COLO668 (cell line): ENCODE measurements around the gene EXT2.

Source experiments
- DNase-seq: peaks from one replicate; lab custom pipeline; 2025; ENCODE audit not compliant: unreplicated experiment; lab: John Stamatoyannopoulos, UW

Gene EXT2

DNA sequence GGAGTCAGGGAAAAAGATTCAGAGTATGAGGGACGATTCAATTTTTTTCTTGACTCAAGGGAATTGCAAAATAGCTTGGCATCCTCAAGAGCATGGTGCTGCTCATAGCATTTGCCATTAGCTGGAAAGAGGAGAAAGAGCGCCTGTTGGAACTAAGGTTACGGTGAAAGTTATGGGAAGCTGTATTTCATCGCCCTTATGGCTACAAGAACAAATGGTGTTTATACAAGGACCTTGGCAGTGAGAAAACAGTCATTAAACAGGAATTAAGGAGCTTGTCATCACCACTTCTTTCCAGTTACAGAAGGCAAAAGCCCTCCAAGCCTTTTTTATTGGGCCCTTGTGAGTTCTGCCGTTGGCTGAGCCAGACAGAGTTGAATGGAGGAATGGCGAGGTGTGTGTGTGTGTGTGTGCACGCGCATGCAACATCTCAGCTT, 140.3 kb downstream of the EXT2 start:
- DNase-seq = no peak

DNA sequence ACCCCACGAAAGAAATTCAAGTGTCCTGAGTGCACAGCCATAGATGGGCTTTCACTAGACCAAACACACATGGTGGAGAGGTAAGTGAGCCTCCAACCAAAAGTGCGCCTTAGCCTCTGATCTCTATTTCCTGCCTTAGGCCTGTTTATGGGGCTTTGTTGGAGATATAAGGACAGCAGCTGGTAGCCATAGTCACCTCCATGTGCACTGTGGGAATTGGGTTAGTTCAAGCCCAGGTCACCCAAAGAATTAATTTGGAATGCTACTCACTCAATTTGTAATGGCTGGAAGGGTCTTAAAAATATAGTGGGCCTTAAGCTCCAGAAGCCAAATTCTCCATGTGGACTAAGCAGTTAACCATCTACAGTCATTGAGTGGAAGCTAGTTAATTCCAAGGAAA, 140.8 kb downstream of the EXT2 start:
- no peak for DNase-seq

DNA sequence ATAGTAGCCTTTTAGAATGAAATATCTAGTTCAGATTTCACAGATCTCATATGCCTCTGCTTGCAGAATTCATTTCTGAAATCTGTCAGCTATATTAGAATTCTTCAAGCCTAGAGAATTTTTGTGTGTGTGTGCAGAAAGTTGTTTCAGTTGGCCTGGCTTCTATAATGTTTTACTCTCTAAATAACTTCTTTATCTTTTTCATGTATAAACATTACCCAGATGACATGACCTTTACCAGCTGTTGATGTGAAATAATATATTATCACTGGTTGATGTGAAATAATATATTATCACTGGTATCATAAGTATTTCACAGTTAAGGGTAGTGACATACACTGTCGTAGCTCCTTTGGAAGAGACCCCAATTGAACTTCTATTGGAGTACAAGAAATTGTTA, 141.7 kb downstream of the EXT2 start:
- DNase-seq = no peak

DNA sequence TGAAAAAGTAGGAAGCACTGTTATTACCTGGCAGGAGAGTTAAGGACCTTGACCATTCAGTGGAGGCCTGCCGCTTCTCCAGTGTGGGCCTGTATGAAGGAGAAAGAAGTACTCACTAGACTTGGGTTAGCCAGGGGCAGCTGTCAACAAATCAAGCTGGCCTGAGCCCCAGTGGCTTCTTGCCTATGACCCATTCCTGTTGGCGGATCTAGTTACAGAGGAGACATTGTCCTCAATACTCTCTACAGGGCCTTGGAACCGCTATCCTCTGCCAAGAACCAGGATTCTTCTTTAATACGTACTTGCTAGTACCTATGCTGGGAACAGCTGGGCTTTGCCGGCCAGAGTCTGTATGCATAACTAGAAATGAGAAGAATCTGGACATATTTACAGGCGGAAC, 146.4 kb downstream of the EXT2 start:
- no peak for DNase-seq

DNA sequence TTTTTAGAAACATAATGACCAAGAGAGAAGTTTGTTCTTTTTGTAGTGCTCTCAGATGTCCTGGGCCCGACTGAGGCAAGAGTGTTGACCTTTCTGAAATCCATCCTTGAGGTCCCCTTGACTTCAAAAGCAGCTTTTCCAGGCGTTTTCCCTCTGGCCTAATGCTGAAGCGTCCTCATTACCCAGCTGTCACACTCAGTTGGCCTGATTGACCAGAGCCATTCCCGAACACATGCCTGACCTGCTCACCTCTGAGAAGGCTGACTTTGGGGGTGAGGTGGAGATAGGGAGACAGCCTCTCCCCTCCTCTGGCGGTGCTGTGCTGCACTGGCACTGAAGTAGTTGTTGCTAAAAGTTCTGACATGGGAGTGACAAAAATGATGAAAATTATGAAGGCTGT, 147.6 kb downstream of the EXT2 start:
- no peak for DNase-seq

DNA sequence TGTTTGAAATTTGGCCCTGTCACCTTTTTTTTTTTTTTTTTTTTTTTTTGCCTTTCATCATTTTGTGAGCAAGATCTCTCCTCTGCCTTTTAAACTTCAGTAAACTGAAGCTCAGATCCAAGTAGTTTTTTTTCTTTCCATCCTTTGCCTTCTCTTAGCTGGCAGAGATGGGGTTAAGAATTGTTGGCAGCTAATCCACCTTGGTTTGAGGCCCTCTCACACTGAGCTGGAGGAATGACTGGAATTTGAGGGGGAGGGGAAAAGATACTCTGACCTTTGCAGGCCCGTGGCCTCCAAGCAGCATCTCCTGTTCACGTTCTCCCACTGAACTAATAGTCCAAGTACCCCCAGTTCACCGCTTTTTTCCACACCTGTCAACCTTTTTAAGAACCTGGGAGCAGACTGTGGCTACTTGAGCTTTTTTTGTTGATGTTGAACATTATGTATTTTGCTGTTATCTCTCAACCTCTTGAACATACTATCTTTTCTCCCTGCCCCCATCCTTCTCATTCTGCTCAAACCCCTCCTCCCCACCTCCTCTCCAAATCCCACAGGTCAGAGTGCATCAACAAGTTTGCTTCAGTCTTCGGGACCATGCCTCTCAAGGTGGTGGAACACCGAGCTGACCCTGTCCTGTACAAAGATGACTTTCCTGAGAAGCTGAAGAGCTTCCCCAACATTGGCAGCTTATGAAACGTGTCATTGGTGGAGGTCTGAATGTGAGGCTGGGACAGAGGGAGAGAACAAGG, 148.3 kb downstream of the EXT2 start:
- DNase-seq = no peak

DNA sequence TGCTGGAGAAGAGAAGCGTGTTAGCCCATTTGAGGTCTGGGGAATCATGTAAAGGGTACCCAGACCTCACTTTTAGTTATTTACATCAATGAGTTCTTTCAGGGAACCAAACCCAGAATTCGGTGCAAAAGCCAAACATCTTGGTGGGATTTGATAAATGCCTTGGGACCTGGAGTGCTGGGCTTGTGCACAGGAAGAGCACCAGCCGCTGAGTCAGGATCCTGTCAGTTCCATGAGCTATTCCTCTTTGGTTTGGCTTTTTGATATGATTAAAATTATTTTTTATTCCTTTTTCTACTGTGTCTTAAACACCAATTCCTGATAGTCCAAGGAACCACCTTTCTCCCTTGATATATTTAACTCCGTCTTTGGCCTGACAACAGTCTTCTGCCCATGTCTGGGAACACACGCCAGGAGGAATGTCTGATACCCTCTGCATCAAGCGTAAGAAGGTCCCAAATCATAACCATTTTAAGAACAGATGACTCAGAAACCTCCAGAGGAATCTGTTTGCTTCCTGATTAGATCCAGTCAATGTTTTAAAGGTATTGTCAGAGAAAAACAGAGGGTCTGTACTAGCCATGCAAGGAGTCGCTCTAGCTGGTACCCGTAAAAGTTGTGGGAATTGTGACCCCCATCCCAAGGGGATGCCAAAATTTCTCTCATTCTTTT, 149.3 kb downstream of the EXT2 start:
- no peak for DNase-seq

DNA sequence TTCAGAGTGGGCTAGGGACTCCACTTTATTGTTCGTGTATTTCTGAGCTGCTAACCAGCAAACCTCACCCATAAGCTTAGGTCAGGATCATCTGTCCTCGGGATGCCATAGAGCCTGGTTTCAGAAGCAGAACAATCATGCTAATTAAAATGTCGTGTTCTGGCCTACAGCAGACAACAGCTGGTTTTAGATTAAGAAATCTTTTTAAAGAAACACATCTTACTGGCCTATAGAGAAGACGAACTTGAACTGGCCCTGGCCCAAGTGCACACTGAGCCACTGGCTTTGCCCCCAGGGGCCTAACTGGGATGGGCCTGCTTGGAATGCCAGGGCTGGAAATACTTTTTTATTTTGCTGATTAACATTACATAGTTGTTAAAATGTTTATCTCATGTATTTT, 151.2 kb downstream of the EXT2 start:
- no peak for DNase-seq

DNA sequence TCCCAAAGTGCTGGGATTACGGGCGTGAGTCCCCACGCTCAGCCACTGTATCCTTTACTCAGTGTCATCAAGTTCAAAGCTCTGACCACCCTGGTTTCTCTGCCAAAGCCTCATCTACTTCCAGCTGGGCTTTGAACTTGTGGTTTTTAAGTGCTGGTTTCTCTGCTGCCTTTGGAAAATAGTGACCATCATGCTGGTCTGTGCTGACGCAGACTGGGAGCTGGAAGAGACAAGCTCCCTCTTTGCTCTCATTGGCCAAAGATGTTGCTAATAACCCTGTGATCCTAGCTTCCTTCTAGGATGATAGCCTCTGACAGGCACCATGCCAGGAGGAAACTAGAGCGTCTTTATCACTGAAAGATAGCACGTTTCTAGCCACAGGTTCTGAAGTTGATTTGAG, 152.0 kb downstream of the EXT2 start:
- no peak for DNase-seq

DNA sequence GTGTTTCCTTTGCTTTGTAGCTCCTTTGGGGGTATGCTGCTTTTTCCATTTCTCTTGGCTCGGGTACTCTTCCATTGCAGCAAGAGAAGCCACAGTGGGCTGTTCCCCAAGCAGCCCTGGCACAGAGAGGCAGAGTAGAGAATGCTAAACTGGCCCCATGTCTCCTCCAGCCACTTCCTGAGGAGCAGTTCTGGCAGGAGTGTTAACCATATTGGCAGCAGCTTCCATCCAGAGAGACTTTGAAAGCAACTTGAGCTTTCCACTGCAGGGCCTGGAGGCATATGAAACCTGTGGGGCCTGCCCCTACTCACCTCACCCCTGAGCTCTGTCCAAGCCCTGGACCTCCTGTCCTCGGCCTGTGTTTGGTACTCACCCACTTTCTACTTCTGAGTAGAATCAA, 152.6 kb downstream of the EXT2 start:
- DNase-seq = no peak

DNA sequence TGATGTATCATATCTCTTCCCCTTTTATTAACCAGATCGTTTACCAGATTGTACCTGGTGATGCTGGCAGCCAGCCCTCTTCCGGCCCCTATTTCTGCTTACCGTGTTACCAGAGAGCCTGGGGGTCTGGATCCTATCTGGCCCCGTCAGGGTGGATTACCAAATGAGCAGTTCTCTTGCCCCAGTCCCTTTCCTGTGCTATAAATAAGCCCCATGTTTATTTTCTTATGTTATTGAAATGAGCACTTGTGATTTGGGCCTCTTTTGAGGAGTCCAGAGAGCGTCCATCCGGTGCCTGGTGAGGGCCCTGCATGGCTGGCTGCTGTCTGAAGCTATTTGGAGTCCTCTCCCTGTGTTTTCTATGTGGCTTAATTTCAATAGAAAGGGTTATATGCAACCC, 154.9 kb downstream of the EXT2 start:
- no peak for DNase-seq

DNA sequence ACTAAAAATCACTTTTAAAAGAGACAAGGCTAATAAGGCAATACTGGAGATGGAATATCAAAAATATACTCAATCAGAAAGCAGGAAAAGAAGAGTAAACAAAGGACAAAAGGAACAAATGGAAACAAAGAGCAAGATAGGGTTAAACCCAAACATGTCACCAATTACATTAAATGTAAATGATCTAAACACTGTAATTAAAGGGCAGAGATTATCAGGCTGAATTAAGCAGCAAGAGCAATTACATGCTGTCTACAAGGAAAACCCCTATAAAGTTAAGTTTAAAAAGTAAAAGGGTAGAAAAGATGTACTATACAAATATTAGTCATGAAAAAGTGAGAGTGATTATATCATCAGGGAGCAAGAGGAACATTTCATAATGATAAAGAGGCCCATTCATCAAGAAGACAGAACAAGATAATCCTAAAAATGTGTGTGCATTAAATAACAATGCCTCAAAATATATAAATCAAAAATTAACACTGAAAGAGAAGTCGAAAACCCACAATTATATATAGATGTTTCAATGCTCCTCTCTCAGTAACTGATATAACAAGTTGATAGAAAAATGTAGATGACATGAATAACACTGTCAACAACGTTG, 157.6 kb downstream of the EXT2 start:
- DNase-seq = no peak

DNA sequence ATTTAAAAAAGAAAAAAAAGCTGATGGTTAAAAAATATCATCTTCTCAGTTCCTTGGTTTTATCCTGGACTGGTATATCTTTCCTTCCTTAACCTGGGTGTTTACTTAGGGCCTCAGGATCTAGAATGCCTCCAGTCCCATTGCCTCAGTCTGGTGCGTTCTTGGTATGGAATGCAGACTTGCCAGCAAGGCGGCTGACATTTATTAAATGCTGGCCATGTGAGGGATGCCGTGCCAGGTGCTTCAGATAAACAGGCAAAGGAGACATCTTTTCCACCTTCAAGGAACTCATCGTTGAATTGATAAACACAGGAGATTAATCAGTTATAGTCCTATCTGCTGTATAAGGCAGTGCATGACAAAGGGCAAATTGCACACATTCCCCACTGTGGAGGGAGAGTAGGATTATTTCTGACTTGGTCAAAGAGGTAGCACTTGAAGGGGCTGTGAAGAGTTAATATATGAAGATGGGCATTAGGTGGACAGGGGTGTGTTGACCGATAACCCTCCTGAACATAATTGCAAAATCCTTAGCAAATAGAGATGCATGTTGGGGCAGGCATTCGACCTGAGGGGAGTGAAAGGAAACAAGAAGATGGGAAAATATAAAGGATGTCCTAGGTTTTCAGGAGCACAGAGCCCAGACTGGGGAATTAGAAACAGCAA, 160.1 kb downstream of the EXT2 start:
- no peak for DNase-seq

DNA sequence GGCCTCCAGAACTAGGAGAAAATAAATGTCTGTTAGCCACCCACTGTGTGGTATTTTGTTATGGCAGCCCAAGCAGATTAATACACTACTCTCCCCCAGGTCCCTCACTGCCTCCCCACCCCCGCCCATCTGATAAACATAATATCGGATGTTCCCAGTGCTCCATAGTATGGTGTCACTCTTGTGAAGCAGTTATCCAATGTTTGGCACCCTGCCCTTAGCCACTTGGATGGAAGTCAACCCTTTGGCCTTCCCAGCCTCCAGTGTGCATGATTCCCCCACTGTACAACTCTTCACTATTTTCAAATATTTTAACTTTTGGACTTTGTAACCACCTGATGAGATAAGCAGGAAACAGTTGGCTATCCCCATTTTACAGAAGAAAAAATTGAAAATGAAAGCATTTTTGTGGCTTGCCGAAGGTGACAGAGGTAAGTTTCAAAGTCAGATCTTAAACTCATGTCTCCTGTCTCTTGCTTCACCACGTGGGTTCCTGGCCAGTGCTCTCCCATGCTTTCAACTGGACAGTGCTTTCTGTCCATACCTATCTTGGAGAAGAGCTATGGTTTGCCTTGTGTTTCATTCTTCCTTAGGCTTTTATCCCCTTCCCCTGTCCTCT, 161.3 kb downstream of the EXT2 start:
- DNase-seq = no peak

DNA sequence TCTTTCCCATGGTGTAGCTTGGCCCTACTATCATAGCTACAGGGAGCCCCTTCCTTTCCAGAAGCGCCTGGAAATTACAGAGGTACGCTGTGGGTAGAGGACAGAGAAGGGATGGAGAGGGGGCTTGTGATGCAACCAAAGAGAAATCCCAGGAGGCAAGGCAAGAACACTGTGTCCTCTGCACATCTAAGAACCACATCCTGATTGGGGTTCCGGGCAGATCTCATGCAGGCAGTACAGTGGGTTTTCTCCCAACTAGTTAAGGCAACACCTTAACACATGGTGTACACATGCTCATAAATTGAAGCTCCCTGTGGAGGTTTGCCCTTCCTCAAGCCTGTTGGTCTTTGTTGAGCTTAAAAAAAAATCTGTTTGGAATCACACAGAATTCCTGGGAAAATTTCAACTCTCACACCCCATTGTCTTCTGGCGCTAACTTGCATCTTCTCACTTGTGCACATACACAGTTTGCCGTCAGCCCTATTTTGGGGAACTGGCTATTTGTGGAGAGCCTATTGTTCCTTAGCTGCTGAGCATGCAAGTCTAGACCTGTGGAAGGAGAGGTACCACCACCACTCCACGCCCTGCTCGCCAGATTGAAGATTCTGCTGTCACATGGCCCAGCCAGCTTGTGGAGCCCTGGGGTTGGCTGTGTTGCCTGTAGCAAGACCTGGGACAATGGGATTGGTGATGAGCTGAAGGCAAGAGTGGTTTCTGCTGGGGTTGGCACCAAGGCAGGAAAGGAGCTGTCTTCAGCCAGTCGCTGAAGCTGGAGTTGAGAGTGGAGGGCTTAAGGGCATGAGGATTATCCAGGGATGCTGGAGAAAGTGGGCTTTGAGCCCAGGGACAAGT, 162.1 kb downstream of the EXT2 start:
- DNase-seq = no peak

DNA sequence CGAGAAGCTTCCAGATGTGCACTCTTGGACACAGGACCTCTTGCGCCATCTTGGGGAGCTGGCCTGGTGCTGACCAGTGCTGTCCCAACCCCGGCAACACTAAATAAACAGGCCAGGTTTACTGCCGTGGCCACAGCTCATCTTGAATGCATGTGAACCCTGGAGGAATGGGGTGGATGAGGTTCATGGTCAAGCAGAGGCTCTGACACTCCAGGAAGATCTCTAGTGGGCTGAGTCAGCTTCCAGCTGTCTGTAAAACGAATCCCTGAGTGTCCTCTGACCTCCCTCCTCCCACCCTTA, 162.7 kb downstream of the EXT2 start:
- no peak for DNase-seq

DNA sequence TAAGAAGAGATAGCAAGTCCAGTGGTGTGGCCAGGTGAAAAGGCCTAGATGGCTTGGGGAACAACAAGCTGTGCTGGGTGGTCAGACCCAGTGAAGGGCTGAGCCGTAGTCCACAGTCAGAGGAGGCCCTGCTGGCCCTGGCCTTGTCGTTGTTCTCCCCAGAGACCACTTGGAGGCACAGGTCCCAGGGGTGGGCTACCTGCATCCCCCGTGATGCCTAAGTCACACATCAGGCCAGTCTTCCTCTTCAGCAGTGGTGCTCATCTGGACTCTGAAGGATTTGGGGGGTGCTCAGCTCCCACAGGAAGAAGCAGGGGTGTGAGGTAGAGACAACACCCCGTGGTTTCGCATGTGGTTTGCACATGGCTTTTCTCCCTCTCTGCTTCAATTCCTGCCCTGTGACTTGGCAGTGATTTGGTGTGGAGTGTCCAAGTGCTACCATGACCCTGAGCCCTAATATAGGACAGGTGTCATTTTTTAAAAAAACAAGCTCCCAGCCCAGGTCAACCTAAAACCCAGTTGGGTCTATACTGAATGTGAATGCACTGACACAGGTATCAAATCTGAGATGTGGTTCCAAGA, 163.5 kb downstream of the EXT2 start:
- no peak for DNase-seq

DNA sequence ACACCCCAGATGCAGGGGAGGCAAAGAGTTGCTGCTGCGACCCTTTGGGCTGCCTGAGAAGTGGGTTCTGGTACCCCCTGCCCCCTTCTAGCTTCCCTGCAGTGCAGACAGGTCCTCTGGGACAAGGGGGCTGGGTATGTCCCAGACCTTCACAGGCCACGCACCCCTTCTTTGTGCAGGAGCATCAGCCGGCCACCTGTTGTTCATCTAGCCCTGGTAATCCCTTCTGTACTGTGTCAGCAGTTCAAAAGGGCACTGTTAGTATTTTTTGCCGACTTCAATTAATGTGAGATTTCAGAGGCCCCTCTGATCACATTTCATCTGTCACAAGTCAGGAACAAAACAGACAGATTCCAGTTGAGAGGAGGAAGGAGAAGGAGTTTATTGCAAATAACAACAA, 164.6 kb downstream of the EXT2 start:
- DNase-seq = no peak

DNA sequence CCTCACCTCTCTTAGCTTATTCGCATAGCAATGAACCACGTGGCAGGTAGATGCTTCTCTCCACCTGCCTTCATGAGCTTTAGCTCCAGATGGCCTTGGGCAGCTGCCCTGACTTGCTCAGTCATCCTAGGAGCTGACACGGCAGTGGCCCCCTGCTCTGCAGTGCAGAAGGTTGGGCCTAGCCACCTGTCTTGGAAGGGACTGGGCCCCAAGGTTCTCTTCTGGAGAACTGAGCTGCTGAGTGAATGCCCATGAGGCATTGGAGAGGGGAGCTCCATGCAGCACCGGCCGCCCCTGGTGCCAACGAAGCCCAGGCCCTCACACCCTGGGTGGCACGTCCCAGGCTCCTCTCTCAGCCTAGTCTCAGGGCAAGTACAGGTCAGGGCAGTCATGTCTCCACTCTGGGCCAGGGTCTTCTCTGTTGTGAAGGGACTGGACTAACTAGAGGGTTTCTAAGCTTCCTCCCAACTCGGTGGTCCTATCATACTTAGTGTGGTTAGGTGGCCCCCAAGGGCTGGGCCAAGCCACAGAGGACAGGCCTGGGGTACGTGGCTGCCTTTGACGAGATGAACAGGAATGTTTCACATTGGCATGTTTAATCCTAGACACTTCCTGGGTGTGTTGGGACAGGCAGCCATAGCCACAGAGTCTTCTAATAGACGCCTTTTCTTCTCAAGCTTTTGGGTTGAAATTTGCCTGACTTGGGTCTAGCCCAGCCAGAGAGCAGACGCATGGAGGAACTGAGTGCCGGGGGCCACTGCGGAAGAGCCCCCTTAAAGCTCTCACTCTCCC, 166.5 kb downstream of the EXT2 start:
- no peak for DNase-seq
